Karpas-422 (cell line): ENCODE measurements around the gene FAT3. TPM values are rescaled to one million over a fixed set of nuclear protein-coding genes. Genes with fewer than 3 reads are reported as not detected.

Experiments used
- DNase-seq: peaks from one replicate; pipeline ENCODE4 v3.0.0-alpha.2; 2015
- H2AFZ ChIP-seq: fragments of 200-600 bp; sonication (generic); 2 replicates; pipeline ENCODE4 v1.6.1; 2014; ENCODE audit warnings: antibody characterized with exemption, low read length, mixed read lengths
- H3K27ac ChIP-seq: fragments of 200-600 bp; sonication (generic); 2 replicates; pipeline ENCODE4 v1.5.1; 2014; ENCODE audit warnings: mild to moderate bottlenecking, low read length, moderate library complexity
- H3K27me3 ChIP-seq: fragments of 200-600 bp; sonication (generic); 2 replicates; pipeline ENCODE4 v1.6.1; 2014; ENCODE audit warnings: low read length, mixed read lengths
- H3K36me3 ChIP-seq: fragments of 200-600 bp; sonication (generic); 2 replicates; pipeline ENCODE4 v1.6.1; 2014; ENCODE audit warnings: low read length, mixed read lengths; ENCODE audit not compliant: insufficient read depth
- H3K4me1 ChIP-seq: fragments of 200-600 bp; sonication (generic); 2 replicates; pipeline ENCODE4 v1.6.1; 2014; ENCODE audit warnings: mild to moderate bottlenecking, low read length, mixed read lengths
- H3K4me2 ChIP-seq: fragments of 200-600 bp; sonication (generic); 2 replicates; pipeline ENCODE4 v1.6.1; 2014; ENCODE audit warnings: low read length, low read depth, mild to moderate bottlenecking; ENCODE audit not compliant: poor library complexity, severe bottlenecking
- H3K4me3 ChIP-seq: fragments of 200-600 bp; sonication (generic); 2 replicates; pipeline ENCODE4 v1.5.1; 2014; ENCODE audit warnings: mild to moderate bottlenecking, antibody characterized with exemption, low read length, mixed read lengths
- H3K79me2 ChIP-seq: fragments of 200-600 bp; sonication (generic); 2 replicates; pipeline ENCODE4 v1.6.1; 2014; ENCODE audit warnings: mild to moderate bottlenecking, low read length, mixed read lengths
- H3K9ac ChIP-seq: fragments of 200-600 bp; sonication (generic); 2 replicates; pipeline ENCODE4 v1.6.0; 2014; ENCODE audit warnings: low read length
- H3K9me2 ChIP-seq: fragments of 200-600 bp; sonication (generic), shearing (Covaris generic); replicated peaks from 2 replicates; pipeline ENCODE4 v1.6.0; 2014; ENCODE audit warnings: mild to moderate bottlenecking, low read length, moderate library complexity; ENCODE audit not compliant: insufficient read depth
- H3K9me3 ChIP-seq: fragments of 300-700, 200-600 bp; sonication (generic); 2 replicates; pipeline ENCODE4 v1.6.1; 2014; ENCODE audit warnings: low read length, mixed read lengths
- H4K20me1 ChIP-seq: fragments of 200-600 bp; sonication (generic); 2 replicates; pipeline ENCODE4 v1.6.1; 2014; ENCODE audit warnings: mild to moderate bottlenecking, antibody characterized with exemption, low read length, low read depth; ENCODE audit not compliant: insufficient read depth
- total RNA-seq: library from RNA; depleted of rRNA; stranded (reverse); fragments of >200 nt; shearing (Covaris generic); gene quantifications from 2 replicates; pipeline ENCODE4 v1.2.3, GENCODE V29; 2014; ENCODE audit warnings: low replicate concordance

FAT3 gene
- total RNA-seq, 1 experiment from 2014 or later: not detected

GRCh38 chr11:92225125-92225567, 528 bp downstream of the FAT3 start:
- Histone ChIP-seq H2AFZ (no peak overlapping the region), H3K9ac (no peak overlapping the region), H3K27ac (no peak overlapping the region), H3K27me3 (no peaks in the 10 kb centered on the region), H3K4me3 (no peak overlapping the region), H3K79me2 (no peaks in the 10 kb centered on the region), H3K4me2 (no peak overlapping the region), H3K9me3 (peaks cover 48% of the 10 kb centered on the region), H3K36me3 (no peaks in the 10 kb centered on the region), H3K4me1 (no peaks in the 10 kb centered on the region), H4K20me1 (no peaks in the 10 kb centered on the region), H3K9me2 (no peaks in the 10 kb centered on the region; the same call in 1 of the 2 replicates)
- no peak for DNase-seq

DNA sequence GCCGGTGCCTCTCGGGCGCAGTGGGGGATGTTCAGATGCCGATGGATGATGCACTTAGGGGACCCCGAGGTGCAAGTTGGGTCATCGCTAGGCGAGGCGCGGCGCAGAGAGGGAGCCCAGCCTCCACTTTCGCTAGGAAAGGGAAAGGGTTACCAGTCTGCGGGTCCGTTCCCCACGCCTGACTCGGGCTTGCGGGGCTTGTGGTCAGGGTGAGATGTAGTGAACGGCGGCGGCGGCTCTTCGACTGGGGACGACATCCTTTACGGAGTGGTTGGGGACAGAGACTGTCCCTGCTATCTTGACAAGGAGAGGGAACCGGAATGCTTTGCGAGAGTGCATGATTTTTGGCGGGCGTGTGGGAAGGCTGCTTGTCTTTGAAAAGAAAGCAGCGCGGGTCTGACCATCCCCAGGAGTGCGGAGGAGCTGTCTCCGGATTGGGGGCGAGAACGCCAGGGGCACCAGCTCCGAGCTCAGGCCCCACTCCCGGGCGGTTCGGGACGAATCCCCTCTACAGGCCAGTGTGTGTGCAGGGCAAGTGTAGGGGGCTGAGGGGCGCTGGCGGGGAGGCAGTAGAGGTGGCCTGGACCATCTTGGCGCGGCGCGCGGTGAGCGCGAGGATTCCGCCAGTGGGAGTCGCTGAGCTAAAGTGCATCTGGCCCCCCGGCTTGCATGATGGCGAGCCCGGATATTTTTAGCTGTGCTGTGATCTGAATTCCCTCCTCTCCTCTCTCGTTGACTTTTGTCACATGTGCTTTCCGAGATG, 1.1 kb downstream of the FAT3 start:
- no peaks in the 10 kb centered on the region for H3K27me3 ChIP-seq
- no peaks in the 10 kb centered on the region for H3K36me3 ChIP-seq
- H3K9me3 ChIP-seq: peaks cover 45% of the 10 kb centered on the region
- no peaks in the 10 kb centered on the region for H4K20me1 ChIP-seq
- no peaks in the 10 kb centered on the region for H3K79me2 ChIP-seq
- no peaks in the 10 kb centered on the region for H3K4me1 ChIP-seq
- no peaks in the 10 kb centered on the region; the same call in 1 of the 2 replicates for H3K9me2 ChIP-seq
- no peak overlapping the region for H3K4me3 ChIP-seq
- no peak overlapping the region for H3K27ac ChIP-seq
- no peak for DNase-seq
- H3K9ac ChIP-seq: no peak overlapping the region
- no peak overlapping the region for H3K4me2 ChIP-seq
- no peak overlapping the region for H2AFZ ChIP-seq

DNA sequence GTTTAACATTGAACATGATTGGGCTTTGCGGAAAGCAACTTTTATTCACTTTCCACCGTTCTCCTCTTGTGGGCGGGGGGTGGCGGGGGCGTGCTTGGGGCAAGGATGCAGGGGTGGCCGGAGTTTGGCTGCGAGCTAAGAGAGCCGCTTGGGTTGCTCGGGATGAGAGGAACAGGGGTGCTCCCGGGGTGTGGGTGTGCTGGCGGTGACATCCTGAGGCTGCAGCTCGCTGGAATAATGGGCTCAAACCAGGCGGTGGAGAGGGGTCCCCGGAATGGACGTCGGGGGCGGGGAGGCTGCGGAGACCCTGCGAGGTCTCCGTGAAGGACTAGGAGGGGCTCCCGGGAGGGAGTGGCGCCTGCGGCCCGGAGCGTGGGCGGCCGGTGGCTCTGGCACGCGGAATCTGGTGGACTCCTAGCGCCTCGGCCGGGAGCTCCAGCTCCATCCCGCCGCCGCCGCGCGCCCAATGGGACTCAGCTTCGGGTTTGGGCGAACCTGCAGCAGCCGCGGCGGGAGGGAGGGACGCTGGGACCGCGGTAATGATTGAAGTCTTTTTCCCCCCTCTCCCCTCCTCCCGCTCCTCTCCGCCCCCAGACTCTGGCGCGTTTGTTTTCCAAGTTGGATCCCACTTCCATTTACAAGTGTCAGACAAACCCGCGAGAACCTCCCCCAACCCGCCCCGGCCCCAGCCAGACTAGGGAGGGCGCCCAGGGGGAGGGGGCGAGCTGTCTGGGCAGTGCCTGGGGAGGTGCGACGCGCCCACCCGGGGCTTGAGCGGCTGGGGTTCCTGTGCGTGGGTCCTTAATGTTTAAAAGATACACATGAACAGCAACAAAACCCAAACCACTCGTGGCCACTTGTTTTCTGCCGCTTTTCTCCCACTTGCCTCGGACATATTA, 2.0 kb downstream of the FAT3 start:
- no peaks in the 10 kb centered on the region for H4K20me1 ChIP-seq
- no peak overlapping the region for H3K27ac ChIP-seq
- no peak overlapping the region for H3K4me2 ChIP-seq
- H3K9me3 ChIP-seq: peaks cover 44% of the 10 kb centered on the region
- no peaks in the 10 kb centered on the region for H3K79me2 ChIP-seq
- H3K9ac ChIP-seq: no peak overlapping the region
- H3K36me3 ChIP-seq: no peaks in the 10 kb centered on the region
- no peaks in the 10 kb centered on the region for H3K4me1 ChIP-seq
- H2AFZ ChIP-seq: no peak overlapping the region
- H3K4me3 ChIP-seq: no peak overlapping the region
- DNase-seq: no peak
- H3K9me2 ChIP-seq: no peaks in the 10 kb centered on the region; the same call in 1 of the 2 replicates
- H3K27me3 ChIP-seq: no peaks in the 10 kb centered on the region

DNA sequence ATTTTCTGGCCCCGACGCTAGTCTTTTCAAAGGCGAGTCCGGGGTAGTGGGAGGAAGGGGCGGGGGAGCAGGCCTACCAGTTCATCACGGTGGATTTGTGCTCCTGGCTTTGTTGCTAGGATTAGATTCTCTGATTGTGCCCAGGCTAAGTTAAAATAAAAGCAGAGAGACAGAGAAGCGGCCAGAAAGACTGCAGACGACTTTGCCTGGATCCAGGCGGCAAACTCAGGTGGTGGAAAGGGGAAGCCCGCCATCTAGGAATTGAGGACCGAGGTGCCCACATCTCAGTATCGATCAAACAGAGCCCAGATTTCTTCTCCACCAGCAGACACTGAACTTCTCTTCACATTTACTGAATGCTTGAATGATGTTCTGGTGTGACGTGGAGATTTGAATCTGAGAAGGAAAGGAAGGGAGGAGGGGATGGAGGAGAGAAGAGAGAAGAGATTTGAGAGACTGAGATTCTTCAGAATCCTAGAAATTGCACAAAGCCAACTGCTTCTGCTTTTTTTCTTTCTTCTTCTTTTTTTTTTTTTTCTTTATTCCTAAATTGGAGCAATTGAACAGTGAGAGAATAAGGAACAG, 2.7 kb downstream of the FAT3 start:
- H3K9me3 ChIP-seq: peaks cover 42% of the 10 kb centered on the region
- no peak overlapping the region for H3K9ac ChIP-seq
- no peaks in the 10 kb centered on the region for H3K27me3 ChIP-seq
- no peak for DNase-seq
- H3K4me1 ChIP-seq: no peaks in the 10 kb centered on the region
- H3K4me2 ChIP-seq: no peak overlapping the region
- no peaks in the 10 kb centered on the region for H3K79me2 ChIP-seq
- H4K20me1 ChIP-seq: no peaks in the 10 kb centered on the region
- H3K27ac ChIP-seq: no peak overlapping the region
- H3K4me3 ChIP-seq: no peak overlapping the region
- H2AFZ ChIP-seq: no peak overlapping the region
- H3K9me2 ChIP-seq: no peaks in the 10 kb centered on the region; the same call in 1 of the 2 replicates
- no peaks in the 10 kb centered on the region for H3K36me3 ChIP-seq

GRCh38 chr11:92227959-92228935, 3.6 kb downstream of the FAT3 start:
- Histone ChIP-seq H3K36me3 (no peaks in the 10 kb centered on the region), H3K9me3 (peaks cover 38% of the 10 kb centered on the region), H3K9ac (no peak overlapping the region), H3K4me1 (no peaks in the 10 kb centered on the region), H3K4me3 (no peak overlapping the region), H3K79me2 (no peaks in the 10 kb centered on the region), H3K27me3 (no peaks in the 10 kb centered on the region), H4K20me1 (no peaks in the 10 kb centered on the region), H3K27ac (no peak overlapping the region), H3K4me2 (no peak overlapping the region), H2AFZ (no peak overlapping the region), H3K9me2 (no peaks in the 10 kb centered on the region; the same call in none of the 2 replicates)
- DNase-seq: no peak

GRCh38 chr11:92236856-92237255, 12.2 kb downstream of the FAT3 start:
- Histone ChIP-seq H3K9me3 (peaks cover 26% of the 10 kb centered on the region), H3K9me2 (no peaks in the 10 kb centered on the region; the same call in 1 of the 2 replicates), H3K36me3 (no peaks in the 10 kb centered on the region), H3K27me3 (no peaks in the 10 kb centered on the region), H3K4me3 (no peak overlapping the region), H2AFZ (no peak overlapping the region), H3K79me2 (no peaks in the 10 kb centered on the region), H3K4me2 (no peak overlapping the region), H3K9ac (no peak overlapping the region), H4K20me1 (no peaks in the 10 kb centered on the region), H3K4me1 (no peaks in the 10 kb centered on the region), H3K27ac (no peak overlapping the region)
- DNase-seq: no peak

DNA sequence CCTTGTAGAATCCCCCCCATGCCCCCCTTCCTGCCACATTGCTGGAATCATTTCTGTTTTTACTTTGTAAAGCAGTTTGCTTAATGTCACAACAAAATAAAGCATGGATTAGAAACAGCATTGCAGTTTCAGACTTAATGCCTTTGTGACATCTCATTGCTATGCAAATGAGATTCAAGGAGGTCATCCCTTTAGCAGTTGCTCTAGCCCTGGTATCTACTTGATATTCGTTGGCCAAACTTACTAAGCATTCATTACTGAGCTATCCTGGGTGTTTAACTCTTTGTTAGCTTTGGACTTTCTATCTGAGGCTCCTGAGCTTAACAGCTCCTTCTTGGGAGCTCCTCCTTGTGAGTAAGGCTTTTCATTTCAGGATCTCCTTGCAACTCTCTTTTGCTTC, 16.3 kb downstream of the FAT3 start:
- Histone ChIP-seq H3K36me3 (no peaks in the 10 kb centered on the region), H3K4me2 (no peak overlapping the region), H3K9ac (no peak overlapping the region), H3K4me1 (no peaks in the 10 kb centered on the region), H3K79me2 (no peaks in the 10 kb centered on the region), H2AFZ (no peak overlapping the region), H3K9me2 (no peaks in the 10 kb centered on the region), H3K27ac (no peak overlapping the region), H3K9me3 (peaks cover 32% of the 10 kb centered on the region), H4K20me1 (no peaks in the 10 kb centered on the region), H3K4me3 (no peak overlapping the region), H3K27me3 (no peaks in the 10 kb centered on the region)
- DNase-seq: no peak
